Activated T-cell treated with anti-CD3 and anti-CD28 coated beads, Interleukin-2, amount 50 U/mL, for 1 hour (primary cell): ENCODE measurements around the gene OR10G8.
A peak's percentile ranks its signal among the peaks of the same experiment; 100 is the strongest.
"Not testable (repeated sequence)": the region's sequence is repeated elsewhere in the genome, so short reads cannot be mapped to it uniquely, and the experiment has no call there.

ENCODE experiments used
- DNase-seq: peaks from one replicate; pipeline ENCODE4 v3.0.0-alpha.2; 2020

Gene OR10G8

DNA sequence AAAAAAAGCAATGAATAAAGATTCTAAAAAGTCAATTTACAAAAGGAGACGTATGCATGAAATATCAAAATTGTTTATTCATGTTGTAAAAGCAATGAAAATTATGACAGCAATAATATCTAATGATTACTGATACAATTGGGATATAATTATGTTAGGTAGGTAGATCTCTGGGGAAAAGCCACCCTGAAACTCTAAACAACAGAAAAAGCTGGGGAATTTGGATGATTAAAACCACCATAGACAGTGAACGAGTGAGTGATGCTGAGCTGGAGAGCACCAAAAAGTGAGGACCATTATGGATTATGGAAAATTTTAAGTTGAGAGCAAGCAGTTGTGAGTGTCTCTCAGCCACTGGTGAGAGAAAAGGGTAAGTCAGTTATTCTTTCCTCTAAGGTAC is at the start of gene OR10G8:
OR10G8 (plus strand) TSS at position 301 of the 400 bp plus-strand sequence. CDS start 2,825 bp downstream, outside the sequence.
- no peak for DNase-seq

DNA sequence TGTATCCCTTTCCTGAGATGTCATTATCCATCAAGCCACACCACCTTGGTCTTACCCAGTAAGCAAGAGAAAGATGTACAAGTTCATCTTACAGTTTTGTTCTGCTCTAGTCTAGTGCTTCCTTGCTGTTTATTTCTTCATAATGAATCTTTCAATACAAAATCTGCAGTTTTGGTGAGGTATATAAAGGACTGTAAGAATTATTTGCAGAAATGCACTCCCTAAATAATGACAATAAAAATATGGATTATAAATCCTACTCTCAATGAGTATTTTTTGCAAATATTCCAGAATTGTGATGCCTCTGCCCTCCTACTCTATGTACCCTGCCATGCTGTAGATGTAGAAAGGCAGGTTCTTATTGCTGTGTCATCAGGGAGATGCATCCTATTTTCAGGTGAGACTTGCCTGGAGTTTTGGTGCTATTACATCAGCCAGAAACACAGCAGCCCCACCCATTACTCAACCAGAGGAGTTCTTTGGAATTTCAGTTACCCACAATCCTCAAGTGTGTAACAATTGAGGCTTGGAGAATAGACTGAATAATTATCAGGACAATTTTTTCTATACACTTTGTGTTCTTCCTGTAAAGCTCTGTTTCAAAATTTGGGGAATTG is 48.8 kb upstream of the OR10G8 start, which contains the start of gene OR10S1:
OR10S1 (minus strand) TSS at position 51 of the 617 bp plus-strand sequence. CDS start 117 bp downstream, outside the sequence.
- DNase-seq: no peak

- no peak for DNase-seq
Observed at GRCh38 chr11:123979311-123979710, 47.3 kb upstream of the OR10G8 start.

- no peak for DNase-seq
Observed at GRCh38 chr11:123995119-123995518, 31.5 kb upstream of the OR10G8 start, which contains the start of gene OR10G6. Gene OR10G6 (minus strand): TSS chr11:123995161. CDS start chr11:123995161, 0 bp downstream.

DNA sequence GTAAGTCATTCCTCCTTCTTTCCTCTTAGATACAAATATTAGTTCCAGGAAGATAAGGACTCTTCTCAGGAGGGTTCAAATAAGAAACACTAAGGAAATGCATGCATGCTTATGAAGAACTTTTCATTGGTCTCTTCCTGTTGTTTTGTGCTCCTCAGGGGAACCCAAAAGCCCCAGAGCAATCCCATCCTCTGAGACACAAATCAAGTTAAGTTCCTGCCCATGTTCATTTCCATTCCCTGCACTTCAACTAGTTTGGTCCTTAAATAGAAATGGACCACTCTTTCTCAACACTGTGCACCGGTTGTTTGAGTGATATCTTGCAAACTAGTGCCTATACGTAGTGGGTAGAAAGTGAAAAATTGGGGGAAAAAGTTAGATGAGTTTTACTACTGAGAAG is 13.9 kb upstream of the OR10G8 start, which contains the start of gene OR10G4:
OR10G4 (plus strand) TSS at position 301 of the 400 bp plus-strand sequence. CDS start 2,578 bp downstream, outside the sequence.
- DNase-seq: no peak

- DNase-seq: not testable (repeated sequence)
Observed at GRCh38 chr11:124015837-124016236, 10.8 kb upstream of the OR10G8 start.

DNA sequence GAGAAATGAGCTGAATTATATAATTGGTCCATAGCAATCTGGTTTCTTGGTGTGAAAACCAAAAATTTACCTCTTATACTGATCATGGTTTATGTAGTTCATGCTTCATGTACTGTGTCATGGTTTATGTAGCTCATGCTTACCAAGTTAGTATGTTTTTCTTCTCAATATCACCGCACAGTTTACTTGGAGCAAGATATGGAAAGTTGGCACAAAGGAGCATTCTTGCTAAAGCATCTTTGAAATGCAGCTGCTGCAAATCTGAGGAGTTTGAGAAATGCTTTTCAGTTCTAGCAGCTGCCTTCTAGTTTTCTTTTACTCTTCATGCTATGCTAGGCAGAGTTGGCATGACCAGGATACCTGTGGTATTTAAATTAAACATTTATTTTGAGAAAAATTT is 10.1 kb downstream of the OR10G8 start:
- DNase-seq: no peak

DNA sequence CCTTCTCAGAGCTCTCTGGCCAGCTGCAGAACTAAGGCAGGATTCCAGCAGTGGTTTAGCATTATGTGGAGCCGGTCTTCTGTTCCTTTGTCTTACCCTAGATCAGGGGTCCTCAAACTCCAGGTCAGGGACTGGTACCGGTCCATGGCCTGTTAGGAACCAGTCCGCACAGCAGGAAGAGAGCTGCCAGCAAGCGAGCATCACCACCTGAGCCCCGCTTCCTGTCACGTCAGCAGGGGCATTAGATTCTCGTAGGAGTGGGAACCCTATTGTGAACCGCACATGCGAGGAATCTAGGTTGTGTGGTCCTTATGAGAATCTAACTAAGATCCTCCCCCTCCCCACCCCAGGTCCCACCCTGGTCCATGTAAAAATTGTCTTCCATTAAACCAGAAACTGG is 13.0 kb downstream of the OR10G8 start:
- DNase-seq: no peak

DNA sequence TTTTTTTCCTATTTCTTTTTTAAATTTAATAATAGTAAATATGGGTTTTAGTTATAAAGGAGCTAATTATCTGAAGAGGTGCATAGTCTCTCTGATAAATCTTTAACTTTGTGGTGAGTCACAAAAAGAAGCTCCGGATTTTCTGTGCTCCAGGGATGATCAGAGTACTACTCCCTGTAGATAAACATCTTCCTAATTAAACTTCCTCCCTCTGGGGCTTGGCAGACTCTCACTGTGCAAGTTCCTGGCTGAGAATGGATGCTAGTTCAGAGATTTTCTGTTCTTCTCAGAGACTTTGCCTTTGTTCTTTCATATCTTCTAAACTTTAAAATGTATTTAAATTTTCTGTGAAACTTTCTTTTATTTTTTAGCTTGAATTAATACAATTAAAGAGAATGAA is 14.7 kb downstream of the OR10G8 start, which contains the start of gene OR10G7:
OR10G7 (minus strand) TSS at position 72 of the 400 bp plus-strand sequence. CDS start 2,324 bp downstream, outside the sequence.
- DNase-seq: no peak

GRCh38 chr11:124043420-124043819 is 16.8 kb downstream of the OR10G8 start:
- no peak for DNase-seq

DNA sequence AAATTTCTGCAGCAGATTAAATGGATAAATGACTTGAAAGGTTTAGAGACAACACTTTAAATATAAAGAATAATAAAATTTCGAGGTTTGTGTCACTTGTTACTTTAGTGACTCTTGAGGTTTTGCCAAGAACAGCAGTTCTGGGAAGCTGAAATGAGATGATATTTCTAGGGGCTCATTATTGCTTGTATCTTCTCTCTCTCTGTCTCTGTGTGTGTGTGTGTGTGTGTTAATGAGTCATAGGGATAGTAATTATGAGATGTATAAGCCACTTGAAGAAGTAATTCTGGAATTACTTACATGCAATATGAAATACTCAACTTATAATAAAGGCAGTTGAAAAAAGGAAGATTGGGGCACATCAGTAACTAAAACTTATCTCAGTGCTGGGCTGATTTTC is 24.1 kb downstream of the OR10G8 start:
- DNase-seq: no peak

DNA sequence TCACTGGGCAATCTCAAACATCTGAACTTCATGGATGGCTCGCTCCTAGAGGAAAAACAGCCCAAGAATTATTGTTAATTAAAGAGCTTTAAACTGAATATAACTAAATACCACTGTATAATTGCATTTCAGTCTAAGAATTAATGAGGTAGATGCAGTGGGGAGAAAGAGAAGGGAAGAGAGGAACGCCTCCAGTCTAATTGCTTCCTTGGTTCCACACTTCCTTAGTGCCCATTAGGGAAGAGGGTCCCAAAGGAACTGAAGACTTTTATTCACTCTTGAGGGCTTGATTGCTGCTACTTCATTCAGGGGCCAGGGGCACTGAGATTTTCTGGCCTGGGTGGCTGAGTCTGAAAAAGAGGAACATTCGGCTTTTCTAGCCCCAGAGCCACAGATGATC is 26.4 kb downstream of the OR10G8 start:
- DNase-seq: no peak

DNA sequence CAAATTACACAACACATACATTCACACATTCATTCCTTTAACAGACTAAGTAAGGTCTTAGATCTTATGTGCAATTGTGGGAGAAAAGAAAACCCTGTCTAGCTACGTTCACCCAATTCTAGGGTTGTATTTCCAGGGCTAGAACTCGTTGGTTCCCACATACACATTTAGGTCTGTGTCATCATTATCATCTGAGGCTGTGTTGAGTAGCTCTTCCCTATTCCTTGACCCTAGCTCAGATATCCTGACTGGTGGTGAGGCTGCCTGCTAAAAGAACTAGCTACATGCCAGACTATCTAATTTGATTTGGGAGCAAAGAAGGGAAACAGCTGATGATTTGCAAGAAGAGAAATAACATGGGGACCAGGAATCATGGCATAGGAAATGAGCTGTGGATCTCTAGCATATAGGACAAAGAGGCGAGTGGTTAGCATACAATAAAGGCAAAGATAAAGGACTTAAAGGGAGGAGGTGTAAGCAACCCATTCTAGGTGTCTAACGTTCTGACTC is 42.1 kb downstream of the OR10G8 start:
- DNase-seq: no peak

GRCh38 chr11:124069429-124070401 is 43.1 kb downstream of the OR10G8 start:
- peak; percentile 28 for DNase-seq

DNA sequence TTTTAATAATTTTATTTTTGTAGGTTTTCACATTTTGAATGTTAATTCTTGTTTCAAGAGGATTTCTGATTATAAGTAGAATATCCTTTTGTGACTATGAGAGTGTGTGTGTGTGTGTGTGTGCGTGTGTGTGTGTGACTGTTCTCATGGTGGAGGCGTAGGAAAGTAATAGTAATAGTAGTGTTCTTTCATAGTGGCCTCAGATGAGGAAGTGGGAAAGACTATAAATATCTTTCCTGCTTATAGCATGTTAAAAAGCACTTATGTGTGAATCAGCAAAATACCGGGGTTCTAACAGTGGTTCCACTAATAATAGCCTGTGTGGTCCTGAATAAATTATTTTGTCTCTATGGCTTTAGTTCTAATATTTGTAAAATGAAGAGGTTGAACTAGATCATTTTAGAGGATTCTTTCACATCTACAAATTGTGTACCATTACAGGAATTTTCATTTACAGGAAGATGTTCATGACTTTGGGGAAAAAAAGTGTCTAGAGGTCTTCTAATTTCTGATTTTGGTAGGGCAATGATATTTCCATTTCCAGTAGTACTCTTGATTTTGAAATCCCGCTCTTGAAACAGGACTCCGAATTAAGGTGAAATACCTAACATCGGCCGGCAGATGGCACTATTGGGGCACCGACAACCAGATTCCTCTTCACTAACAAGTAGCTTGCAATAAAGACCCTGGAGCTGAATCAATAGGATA is 44.5 kb downstream of the OR10G8 start:
- DNase-seq: peak; percentile 62

DNA sequence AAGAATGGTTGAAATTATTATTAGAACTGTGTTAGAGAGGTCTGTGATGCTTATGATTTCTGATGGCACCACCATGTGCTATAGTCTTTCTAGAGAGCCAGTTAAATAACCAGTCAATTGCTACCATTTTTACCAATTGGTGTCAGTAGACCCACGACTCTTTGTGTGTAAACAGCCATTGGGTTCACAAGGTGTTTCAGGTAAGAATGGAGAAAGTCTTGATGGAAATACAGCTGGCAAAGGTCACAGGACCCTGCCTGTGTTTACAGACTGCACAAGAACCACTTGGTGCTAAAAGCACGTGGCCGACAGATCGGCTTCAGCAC is 45.0 kb downstream of the OR10G8 start:
- no peak for DNase-seq

DNA sequence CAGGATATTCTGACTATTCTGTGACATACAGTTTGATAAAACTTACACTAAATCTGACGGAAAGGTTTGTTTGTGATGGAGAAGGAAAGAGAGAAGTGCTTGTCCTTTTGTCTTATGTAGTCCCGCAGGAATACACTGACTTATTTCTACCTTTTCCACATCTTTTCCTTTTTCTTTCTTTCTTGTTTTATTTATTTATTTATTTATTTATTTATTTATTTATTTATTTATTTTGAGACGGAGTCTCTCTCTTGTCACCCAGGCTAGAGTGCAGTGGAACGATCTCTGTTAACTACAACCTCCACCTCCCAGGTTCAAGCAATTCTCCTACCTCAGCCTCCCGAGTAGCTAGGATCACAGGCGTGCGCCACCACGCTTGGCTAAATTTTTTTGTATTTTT is 45.5 kb downstream of the OR10G8 start:
- DNase-seq: no peak

GRCh38 chr11:124074554-124074953 is 48.0 kb downstream of the OR10G8 start:
- DNase-seq: no peak

- no peak for DNase-seq
Observed at GRCh38 chr11:124075492-124075840, 48.9 kb downstream of the OR10G8 start.

DNA sequence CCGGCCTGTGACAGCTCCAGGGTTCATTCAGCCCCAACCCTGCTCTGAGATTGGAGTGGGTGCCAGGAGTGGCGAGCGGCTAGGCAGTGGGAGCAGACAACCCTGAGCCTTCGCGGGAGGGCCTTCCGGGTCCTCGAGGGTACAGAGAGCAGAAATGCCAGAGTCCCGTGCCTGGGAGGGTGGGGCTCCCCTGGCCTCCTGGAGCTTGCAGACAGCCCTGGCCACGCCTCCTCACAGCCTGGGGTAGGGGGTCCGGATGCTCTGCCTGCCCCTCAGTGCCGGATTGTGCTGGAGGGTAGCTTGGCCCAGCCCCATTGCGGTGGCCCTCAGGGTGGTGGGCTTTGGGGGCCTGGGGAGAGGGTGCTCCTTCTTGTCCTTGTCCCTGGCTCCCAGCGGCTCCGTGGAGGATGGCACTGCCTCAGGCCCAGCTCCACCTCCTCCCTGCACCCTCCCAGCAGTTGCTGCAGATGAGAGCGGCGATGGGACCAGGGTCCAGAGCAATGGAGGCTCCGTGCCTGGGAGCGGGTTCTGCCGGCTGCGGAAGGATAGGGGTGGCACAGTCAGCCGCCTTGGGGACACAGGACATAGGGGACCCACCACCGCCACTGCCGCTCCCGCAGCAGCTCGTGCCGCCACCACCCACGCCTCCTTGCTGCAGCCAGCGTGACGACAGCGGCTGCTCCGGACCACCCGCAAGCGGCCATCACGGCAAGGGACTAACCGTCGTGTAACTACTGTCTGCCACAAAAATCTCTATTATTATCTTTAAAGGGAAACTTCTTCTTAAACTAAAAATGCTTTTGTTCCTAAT is 49.4 kb downstream of the OR10G8 start:
- no peak for DNase-seq

DNA sequence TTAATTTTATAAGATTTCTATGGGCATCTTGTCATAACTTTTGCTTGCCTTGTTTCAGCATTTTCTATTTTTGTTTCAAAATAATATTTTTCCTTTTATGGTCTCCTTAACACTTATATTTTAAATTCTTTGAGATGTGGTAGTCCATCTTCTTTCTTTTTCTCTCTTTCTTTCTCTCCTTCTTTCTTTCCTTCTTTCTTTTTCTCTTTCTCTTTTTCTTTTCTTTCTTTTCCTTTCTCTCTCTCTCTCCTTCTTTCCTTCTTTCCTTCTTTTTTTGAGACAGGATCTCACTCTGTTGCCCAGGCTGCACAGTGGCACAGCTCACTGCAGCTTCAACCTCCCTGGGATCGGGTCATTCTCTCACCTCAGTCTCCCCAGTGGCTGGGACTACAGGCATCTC is 50.7 kb downstream of the OR10G8 start:
- DNase-seq: no peak

- no peak for DNase-seq
Observed at GRCh38 chr11:124078591-124078990, 52.0 kb downstream of the OR10G8 start.
